Activated CD8-positive, alpha-beta memory T cell treated with anti-CD3 and anti-CD28 coated beads for 48 hours (primary cell): ENCODE data around the gene KCTD2.
"Not testable (repeated sequence)": the region's sequence is repeated elsewhere in the genome, so short reads cannot be mapped to it uniquely, and the experiment has no call there.

Experiments used
- DNase-seq, 3 experiments: peaks; one replicate each; pipeline ENCODE4 v3.0.0-alpha.2; 2020; ENCODE audit warnings: low read depth in 2 of 3, low spot score in 2 of 3

The KCTD2 gene, protein sequence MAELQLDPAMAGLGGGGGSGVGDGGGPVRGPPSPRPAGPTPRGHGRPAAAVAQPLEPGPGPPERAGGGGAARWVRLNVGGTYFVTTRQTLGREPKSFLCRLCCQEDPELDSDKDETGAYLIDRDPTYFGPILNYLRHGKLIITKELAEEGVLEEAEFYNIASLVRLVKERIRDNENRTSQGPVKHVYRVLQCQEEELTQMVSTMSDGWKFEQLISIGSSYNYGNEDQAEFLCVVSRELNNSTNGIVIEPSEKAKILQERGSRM

DNA sequence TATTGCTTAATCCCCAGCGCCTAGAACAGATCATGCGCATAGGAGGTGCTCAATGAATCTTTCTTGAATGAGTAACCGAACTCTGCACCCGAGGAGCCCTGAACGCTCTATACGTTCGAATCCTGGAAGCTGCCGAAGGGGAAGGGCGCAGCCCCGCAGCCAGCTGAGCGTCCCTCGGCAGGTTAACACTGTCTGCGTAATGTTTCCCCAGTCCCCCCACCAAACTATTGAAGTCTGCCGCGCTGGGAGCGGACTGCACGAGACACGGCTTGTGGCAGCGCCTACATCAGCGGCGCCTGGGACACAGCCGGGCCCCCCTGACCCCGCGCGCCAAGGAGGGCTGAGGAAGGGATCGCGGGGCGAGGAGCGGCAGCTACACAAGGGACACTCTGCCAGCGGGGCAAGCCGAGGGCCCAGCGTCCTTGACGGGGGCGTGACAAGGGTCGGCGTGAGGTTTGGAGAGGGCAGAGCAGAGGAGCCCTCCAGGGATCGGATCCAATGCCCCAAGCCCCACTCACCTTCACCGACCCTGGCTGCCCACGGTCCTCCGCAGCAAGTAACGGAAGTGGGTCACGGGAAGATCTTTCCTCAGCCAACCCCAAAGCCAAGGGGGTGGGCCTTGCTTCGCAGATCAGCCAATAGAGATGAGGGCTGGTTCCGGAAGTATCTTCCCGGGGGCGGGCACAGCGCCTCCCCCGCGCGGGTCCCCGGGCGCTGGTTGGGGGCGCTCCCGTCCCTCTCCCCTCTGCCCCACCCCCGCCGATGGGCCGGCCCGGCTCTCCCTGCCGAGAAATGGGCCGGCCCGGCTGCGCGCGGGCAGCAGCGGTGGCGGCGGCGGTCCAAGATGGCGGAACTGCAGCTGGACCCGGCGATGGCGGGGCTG, at the start of gene KCTD2, which contains the start of gene ATP5PD:
TSS of gene KCTD2 (plus strand) at position 819 of the 883 bp plus-strand sequence. CDS start at position 845, 26 bp downstream.
TSS of gene ATP5PD (minus strand) at position 563 of the 883 bp plus-strand sequence. CDS start 4,319 bp downstream, outside the sequence.
- peak; percentile 86 to 96 (median 87) for DNase-seq

DNA sequence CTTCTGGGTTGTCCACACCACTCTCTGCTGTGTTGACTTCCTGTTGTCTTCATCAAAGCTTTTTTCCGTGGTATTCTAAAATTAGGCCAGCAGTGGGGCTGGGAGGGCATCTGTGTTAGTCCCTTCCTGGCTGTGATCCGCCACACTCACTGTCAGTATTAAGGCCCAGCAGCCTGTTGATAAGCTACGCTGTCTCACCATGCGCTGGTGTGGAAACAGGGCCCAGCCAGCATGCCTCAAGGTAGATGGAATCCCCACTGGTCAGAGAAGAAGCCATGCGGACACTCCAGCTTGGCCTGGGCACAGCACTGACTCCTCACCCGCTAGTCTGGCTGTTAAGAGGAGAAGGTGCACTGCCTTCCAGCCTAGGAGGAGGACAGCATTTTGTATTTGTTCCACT, 48.2 kb upstream of the KCTD2 start:
- DNase-seq = no peak

DNA sequence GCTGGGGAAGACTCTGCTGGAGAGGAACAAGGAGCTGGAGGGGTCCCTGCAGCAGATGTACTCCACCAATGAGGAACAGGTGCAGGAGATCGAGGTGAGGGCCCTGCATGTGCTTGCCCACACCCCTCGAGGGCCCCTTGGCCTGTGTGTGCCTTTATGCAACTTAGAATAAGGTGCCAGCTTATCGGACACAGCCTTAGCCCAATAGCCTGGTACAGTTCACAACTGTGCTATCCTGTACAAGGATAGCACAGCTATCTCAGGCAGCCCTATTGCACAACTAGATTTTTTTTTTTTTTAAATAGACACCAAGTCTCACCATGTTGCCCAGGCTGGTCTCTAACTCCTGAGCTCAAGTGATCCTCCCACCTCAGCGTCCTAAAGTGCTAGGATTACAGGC, 47.5 kb upstream of the KCTD2 start:
- no peak for DNase-seq

DNA sequence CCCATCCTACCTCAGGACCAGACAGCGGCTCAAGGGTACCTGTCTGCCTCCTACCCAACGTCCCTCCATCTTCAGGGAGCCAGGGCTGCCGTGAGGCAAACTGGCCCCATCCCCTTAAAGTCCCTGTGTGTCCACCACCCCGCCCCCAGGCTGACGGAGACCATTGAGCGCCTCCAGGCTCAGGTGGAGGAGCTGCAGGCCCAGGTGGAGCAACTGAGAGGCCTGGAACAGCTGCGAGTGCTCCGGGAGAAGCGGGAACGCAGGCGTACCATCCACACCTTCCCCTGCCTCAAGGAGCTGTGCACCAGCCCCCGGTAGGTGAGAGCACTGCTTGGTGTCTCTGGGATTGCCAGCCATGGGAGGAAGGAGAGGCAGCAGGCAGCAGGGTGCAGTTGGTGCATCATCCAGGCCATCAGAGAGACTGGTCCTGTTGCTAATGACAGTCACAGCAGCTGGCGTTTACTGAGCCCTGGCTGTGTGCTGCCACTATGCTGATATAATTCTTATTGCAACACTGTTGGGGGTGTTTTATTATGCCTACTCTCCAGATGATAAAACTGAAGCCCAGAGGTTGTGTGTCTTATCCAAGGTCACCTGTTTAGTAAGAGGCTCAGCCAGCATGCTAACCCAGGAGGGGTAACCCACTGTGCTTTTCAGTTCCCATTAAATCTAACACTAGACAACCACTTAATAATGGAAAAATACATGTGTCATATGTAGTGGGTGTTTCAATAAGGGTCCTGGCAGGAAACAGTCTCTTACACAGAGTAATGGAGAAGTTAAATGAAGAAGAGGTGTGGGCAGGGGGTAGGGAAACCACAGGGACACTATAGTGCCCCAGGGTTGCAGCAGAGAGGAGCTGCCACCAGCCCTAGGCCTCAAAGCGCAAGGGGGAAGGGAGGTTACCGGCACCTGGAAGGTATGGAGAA, 44.8 kb upstream of the KCTD2 start:
- DNase-seq = no peak

DNA sequence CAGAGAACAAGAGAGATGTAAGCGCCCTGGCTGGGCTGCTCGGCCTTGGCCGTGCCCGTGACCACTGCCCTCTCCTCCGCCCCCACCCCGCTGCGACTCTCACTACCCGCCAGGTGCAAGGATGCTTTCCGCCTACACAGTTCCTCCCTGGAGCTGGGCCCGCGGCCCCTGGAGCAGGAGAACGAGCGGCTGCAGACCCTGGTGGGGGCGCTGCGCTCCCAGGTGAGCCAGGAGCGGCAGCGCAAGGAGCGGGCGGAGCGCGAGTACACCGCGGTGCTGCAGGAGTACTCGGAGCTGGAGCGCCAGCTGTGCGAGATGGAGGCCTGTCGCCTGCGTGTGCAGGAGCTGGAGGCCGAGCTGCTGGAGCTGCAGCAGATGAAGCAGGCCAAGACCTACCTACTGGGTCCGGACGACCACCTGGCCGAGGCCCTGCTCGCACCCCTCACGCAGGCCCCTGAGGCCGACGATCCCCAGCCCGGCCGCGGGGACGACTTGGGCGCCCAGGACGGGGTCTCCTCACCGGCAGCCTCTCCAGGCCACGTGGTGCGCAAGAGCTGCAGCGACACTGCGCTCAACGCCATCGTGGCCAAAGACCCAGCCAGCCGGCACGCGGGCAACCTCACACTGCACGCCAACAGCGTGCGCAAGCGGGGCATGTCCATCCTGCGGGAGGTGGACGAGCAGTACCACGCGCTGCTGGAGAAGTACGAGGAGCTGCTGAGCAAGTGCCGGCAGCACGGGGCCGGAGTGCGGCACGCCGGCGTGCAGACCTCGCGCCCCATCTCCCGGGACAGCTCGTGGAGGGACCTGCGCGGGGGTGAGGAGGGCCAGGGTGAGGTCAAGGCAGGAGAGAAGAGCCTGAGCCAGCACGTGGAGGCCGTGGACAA, 43.7 kb upstream of the KCTD2 start:
- DNase-seq = no peak

DNA sequence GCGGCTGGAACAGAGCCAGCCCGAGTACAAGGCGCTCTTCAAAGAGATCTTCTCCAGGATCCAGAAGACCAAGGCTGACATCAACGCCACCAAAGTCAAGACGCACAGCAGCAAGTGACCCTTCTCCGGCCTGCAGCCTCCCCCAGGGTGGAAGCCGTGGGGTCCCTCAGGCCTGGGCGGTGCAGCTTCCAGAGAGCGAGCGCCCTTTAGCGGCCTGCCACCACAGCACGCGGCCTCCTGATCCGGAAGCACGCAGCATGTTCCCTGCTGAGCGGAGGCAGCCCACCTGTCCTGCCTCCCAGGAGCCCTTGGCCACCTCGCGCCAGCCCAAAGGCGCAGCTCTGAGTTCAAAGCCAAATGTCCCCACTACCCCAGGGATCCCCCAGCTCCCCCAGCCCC, 43.1 kb upstream of the KCTD2 start:
- no peak for DNase-seq

DNA sequence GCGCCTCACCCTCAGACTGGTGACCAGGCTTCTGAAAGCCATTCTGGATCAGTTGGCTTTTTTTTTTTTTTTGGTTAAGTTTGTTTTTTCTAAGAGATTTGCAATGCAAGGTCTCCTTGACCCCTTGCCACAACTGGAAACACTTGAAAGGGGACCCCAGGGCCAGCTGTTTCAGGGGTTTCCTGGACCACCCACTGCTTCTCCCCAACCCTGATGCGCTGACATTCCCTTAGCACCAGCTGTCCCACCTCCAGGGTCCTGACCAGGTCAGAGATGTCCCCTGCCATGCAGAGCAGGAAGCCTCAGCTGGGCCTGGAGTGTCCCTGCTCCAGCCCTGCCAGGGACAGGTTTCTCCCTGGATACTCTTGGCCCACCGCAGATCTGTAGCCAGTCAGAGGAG, 42.7 kb upstream of the KCTD2 start:
- DNase-seq = no peak

DNA sequence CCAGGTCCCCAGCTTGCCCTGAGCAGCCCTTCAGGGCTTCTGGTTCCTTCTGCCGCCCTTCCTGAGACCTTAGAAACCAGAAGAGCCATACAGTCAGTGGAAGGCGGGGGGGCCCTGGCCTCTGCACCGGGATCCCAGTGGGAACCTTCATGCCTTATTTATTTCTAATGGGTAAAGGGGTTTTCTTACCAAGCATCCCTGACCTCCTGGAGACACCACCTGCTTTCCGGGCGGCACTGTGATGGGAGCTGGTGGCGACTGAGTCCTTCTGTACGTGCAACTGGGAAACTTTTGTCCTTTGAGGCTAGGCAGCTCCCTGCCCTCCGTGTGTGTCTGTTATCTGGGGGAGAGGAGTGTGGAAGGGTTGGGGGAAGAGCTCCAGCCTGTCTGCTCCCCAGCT, 41.7 kb upstream of the KCTD2 start:
- DNase-seq = no peak

DNA sequence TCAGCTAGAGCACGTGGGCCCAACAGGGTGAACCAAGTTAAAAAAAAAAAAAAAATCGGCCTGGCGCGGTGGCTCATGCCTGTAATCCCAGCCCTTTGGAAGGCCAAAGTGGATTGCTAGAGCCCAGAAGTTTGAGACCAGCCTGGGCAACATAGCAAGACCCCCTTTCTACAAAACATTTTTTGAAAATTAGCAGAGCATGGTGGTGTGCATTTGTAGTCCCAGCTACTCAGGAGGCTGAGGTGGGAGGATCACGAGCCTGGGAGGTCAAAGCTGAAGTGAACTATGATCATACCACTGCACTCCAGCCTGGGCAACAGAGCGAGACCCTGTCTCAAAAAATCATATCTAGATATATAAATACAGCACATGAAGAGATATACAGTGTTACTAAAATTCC, 40.9 kb upstream of the KCTD2 start:
- not testable (repeated sequence) for DNase-seq

DNA sequence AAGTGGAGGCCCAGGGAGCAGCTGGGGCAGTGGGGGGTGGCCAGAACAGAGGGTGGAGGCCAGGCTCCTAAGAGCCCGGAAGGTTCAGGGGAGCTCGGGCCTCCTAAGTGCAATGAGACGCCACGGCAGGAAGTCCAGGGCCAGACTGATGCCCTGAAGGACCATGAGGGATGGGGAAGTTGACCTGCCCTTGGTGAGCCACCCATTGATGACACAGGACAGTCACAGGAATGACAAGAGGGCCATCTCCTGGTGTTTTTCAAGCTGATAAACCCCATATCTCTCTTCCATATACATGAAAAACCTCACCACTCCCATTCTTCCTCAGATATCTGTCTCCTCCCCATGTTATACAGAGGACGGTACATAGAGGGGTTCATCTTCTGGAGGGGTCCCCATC, 40.4 kb upstream of the KCTD2 start:
- DNase-seq = no peak

DNA sequence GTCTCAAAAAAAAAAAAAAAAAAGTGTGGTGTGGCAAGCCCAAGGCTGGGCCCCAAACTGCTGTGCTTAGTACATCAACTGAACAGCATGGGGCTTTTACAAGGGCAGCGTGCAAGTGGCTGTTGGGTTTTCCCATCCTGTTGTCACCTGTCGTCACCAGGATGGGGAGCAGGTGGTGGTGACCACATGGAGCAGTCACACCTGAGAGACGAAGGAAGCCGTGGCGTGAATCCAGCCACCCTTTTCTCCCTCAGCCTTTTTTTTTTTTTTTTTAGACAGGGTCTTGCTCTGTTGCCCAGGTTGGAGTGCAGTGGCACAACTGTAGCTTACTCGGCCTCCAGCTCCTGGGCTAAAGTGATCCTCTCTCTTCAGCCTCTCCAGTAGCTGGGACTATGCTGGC, 38.7 kb upstream of the KCTD2 start:
- DNase-seq = no peak

DNA sequence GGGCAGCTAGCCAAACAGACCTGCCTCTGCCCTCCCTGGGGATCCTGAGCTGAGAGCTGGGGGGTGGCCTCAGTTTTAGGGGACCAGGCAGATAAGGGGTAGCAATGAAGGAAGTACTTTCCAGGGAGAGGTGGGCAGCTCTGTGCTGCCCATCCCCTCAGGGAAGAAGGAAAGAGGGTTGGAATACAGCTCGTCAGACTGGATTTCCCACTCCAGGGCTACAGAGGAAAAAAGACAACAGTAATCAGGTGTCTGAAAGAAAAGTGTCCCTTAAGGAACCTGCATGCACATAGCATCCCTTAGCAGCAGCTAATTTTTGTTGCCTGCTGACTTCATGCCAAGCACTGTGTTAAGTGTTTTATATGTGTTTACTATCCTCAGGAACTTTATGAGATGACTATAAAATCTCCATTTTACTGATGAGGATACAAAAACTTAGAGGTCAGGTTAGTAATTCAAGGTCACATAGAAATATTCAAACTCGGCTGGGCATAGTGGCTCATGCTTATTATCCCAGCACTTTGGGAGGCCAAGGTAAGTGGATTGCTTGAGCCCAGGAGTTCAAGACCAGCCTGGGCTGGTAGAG, 37.8 kb upstream of the KCTD2 start:
- no peak for DNase-seq

DNA sequence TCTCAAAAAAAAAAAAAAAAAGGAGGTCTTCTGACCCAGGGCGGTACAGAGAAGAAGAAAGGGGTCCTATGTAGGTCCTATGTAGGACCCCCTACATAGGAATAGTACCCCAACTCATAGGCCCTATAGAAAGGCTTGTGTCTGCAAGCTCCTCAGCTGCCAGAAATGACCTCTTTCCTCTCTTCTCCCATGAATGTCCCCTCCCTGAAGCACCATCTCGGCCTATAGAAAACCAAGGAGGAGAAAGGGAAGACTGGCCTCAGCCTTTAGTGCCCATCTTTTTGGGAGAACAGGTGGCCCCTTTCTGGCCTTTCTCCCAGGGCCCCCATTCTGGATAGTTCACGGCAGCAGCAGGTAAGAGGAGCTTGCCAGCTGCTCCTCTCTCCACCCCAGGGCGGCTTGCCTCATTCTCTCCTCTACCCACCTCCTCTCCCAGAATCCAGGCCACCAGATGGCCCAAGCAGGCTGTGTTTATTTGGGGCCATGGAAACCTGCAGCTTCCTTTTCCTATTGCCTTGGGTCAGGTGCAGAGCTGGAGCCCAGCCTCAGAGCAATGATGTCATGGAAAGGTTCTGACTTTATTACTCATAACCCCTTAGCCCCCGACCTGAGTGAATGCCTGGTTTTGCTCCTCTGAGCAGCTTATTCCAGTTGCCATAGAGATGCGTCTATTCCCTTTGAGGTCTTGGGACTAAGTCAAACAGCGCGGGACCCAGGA, 36.2 kb upstream of the KCTD2 start:
- no peak for DNase-seq

DNA sequence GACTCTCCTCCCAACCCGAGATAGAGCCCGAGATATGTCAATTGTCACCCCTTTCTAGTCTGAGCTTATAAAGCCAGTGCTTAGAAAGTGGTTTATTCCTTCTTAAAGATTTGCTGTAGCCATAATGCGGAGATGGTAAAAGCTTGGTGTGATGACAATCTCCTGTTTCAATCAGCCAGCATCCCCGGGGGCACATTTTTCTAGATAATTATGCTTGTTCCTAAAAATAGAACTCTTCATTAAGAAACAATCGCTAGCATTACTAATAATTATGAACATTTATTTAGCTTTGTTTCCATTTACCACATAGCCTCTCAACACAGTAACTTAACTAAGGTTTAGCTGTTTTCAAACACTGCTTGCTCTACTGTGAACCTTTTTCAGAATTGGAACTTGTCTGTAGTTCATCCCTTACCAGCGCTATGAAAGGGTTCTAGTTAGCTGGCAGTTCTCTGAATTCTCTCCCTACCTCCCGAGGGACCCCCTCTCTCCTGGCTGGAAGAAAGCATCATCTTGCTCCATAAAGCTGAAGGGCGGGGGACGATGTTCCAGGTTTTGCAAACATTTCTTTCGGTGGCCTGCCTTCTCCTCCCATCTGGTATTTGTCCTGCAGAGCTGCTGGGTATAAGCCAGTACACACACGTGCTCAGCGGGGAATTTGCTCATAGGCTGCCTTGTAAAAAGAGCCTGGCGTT, 35.5 kb upstream of the KCTD2 start:
- no peak for DNase-seq

DNA sequence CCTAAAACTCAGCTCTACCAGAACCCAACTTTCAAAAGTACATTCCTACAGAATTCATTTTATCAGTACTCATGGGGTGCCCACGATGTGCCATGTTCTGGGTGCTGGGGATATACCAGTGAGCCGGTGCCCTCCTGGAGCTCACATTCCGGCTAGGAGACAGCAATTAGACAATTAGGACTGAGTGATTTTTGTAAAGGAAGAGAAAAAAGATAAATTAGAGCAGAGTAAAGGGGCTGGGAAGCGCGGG, 35.0 kb upstream of the KCTD2 start:
- no peak for DNase-seq

DNA sequence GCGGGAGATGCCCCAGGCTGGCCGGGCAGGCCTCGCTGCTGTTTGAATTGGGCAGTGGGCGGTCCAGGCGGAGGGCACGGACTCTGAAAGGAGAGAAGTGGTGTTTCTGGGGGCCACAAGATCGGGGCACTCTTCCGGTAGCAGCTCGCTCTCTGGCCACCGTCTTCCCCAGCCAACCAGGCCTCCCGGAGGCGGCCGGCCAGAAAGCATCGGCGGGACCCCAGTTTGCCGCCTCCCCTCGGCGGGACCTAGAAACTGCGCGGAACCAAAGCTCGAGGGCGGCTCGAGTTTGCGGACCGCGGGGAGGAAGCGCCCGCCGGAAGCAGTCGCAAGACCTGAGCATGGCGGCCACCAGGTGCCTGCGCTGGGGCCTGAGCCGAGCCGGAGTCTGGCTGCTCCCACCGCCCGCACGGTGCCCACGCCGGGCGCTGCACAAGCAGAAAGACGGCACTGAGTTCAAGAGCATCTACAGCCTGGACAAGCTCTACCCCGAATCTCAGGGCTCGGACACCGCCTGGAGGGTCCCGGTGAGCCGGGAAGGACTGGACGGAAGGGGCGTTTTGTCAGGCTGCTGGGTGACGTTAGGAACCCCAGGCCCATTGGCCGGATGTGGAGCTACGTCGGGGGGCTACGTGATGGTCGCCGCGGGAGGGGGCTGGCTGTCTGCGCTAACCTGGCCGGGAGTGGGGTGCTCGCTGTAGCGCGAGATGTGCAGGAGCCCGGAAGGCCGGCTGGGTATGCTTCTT, 34.5 kb upstream of the KCTD2 start, which contains the start of gene MRPL58:
TSS of gene MRPL58 (plus strand) at position 325 of the 746 bp plus-strand sequence. CDS start at position 342, 17 bp downstream.
- peak; percentile 64 to 79 (median 70) for DNase-seq

DNA sequence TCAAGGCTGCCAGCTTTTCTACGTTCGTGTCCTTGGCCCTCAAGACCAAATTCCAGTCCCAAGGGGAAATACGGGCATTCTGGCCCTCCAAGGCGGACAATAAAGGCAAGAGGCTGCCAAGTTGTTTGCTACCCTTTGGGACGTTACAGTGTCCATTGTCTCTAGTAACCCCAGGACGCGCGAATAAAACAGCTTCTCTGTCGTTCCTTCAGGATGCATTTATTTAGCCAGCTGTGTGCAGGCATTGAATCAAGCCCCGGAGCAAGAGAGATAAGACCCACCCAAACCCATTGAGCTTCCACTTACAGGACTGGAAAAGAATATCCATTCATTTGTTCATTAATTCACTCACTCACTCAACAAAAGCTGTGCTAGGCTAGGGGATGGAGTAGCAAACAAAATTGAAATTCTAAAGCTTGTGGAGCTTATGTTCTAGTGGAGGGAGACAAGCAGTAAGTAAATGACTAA, 33.9 kb upstream of the KCTD2 start:
- DNase-seq = no peak

DNA sequence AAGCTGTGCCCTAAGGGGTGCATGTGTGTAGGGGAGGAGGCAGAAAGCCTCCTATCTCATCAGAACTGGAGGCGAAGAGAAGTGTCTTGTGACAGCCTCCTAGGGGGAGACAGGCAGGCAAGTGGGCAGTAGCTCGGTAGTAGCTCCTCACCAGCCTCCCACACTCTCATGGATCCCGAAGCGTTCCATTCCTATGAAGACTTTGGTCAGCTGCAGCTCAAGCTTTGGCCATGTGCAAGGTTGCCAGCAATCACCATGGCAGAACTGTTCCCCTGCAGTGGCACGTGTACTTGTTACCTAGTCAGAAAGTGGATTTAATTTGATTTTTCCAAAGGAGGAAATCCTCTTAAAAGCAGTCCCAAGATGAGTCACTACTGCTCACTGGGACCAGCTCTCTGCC, 27.9 kb upstream of the KCTD2 start:
- no peak for DNase-seq
